A549 (cell line): ENCODE measurements around the gene CTNNA3. TPM values are rescaled to one million over a fixed set of nuclear protein-coding genes. Genes with fewer than 3 reads are reported as not detected.

ENCODE experiments used
- ATAC-seq, 2 experiments: fragments of 200-7000 bp in 1 of 2; fragments of >200 bp in 1 of 2; cut with Nextera tagmentation in 1 of 2; cut with Tn5 transposase in 1 of 2; 3 replicates each; pipeline versions ENCODE4 v1.8.0 to v1.9.1; 2018 to 2020; ENCODE audit warnings: mild to moderate bottlenecking in 1 of 2, moderate library complexity in 1 of 2
- CTCF ChIA-PET: fragments of 300-600 bp; sonication (Branson Sonifier 250); formaldehyde crosslinking; extraction: SDS; loops from one replicate; lab custom pipeline; 2021; ENCODE audit warnings: antibody characterized with exemption, inconsistent platforms; lab: Yijun Ruan, JAX
- POLR2A ChIA-PET: fragments of 350-600 bp; formaldehyde crosslinking; extraction: SDS; loops from one replicate; lab custom pipeline; 2021; ENCODE audit warnings: antibody characterized with exemption, inconsistent platforms; lab: Yijun Ruan, JAX
- DNase-seq, 2 experiments: peaks; one replicate each; pipeline versions ENCODE4 v3.0.0 to v3.0.0-alpha.2; 2011 to 2016; ENCODE audit warnings: low read depth in 1 of 2, low spot score in 1 of 2
- FAIRE-seq: peaks from 2 replicates; lab custom pipeline; 2011; peaks lifted over from hg19 to GRCh38; lab: Jason Lieb, UNC
- H3K27ac ChIP-seq, 2 experiments: fragments of >200 bp; sonication (Bioruptor Twin); formaldehyde crosslinking; 3 replicates each; pipeline ENCODE4 v1.5.1; 2016 to 2017
- H3K4me1 ChIP-seq: fragments of >200 bp; sonication (Bioruptor Twin); formaldehyde crosslinking; 3 replicates; pipeline ENCODE4 v1.6.1; 2016
- H3K4me2 ChIP-seq: fragments of >200 bp; sonication (Bioruptor Twin); formaldehyde crosslinking; 3 replicates; pipeline ENCODE4 v1.6.1; 2016
- H3K4me3 ChIP-seq: fragments of >200 bp; sonication (Bioruptor Twin); formaldehyde crosslinking; 3 replicates; pipeline ENCODE4 v1.5.1; 2016
- H3K9me3 ChIP-seq: fragments of >200 bp; sonication (Bioruptor Twin); formaldehyde crosslinking; 3 replicates; pipeline ENCODE4 v1.6.1; 2016
- BHLHE40 ChIP-seq: IDR thresholded peaks from 2 replicates; pipeline ENCODE4 v1.6.1; 2012; ENCODE audit warnings: low read depth, low read length, inconsistent platforms
- CBX8 ChIP-seq: fragments of 200-600 bp; sonication (generic); IDR thresholded peaks from 2 replicates; pipeline ENCODE4 v1.6.1; 2016
- CEBPB ChIP-seq, 2 experiments: fragments of >200 bp in 1 of 2; sonication (Bioruptor Twin) in 1 of 2; formaldehyde crosslinking in 1 of 2; IDR thresholded peaks; 2 replicates each; pipeline ENCODE4 v1.6.1; 2012 to 2016
- CHD2 ChIP-seq: fragments of 150-350 bp; IDR thresholded peaks from 2 replicates; pipeline ENCODE4 v1.6.1; 2014; ENCODE audit warnings: low read length; ENCODE audit not compliant: partially characterized antibody
- CTCF ChIP-seq: fragments of >200 bp; sonication (Bioruptor Twin); formaldehyde crosslinking; IDR thresholded peaks from 3 replicates; pipeline ENCODE4 v1.5.1; 2016
- ELK1 ChIP-seq: fragments of 150-350 bp; IDR thresholded peaks from 2 replicates; pipeline ENCODE4 v1.6.1; 2014; ENCODE audit warnings: low read depth, mild to moderate bottlenecking, low read length
- HDAC2 ChIP-seq: fragments of 200-600 bp; sonication (generic); IDR thresholded peaks from 2 replicates; pipeline ENCODE4 v1.6.1; 2016
- HEYL ChIP-seq: fragments of 250-450 bp; sonication (Bioruptor Pico); IDR thresholded peaks from 2 replicates; pipeline ENCODE4 v1.8.0; 2021; ENCODE audit warnings: mild to moderate bottlenecking, moderate library complexity
- HOXB13 ChIP-seq: fragments of 250-450 bp; sonication (Bioruptor Pico); IDR thresholded peaks from 2 replicates; pipeline ENCODE4 v1.5.0; 2020; ENCODE audit warnings: low read depth, mild to moderate bottlenecking, moderate library complexity
- KDM1A ChIP-seq: fragments of 200-600 bp; sonication (generic); IDR thresholded peaks from 2 replicates; pipeline ENCODE4 v1.6.1; 2016; ENCODE audit warnings: low read depth, mild to moderate bottlenecking
- MAX ChIP-seq: IDR thresholded peaks from 2 replicates; pipeline ENCODE4 v1.6.1; 2012
- MAZ ChIP-seq: fragments of 150-350 bp; IDR thresholded peaks from 2 replicates; pipeline ENCODE4 v1.6.1; 2014; ENCODE audit warnings: antibody characterized with exemption, low read depth, low read length, borderline replicate concordance
- MYC ChIP-seq: IDR thresholded peaks from 2 replicates; pipeline ENCODE4 v1.6.1; 2012; ENCODE audit warnings: mild to moderate bottlenecking, inconsistent platforms, low read length, improper control_type of control experiment, borderline replicate concordance
- NFE2L2 ChIP-seq: fragments of 150-350 bp; conservative IDR thresholded peaks from 2 replicates; pipeline ENCODE4 v1.6.1; 2014; ENCODE audit warnings: low read length
- NPAS2 ChIP-seq: fragments of 250-450 bp; sonication (Bioruptor Pico); IDR thresholded peaks from 2 replicates; pipeline ENCODE4 v1.8.0; 2022; ENCODE audit warnings: mild to moderate bottlenecking, moderate library complexity, borderline replicate concordance
- NR3C1 ChIP-seq: fragments of >200 bp; sonication (Bioruptor Twin); formaldehyde crosslinking; IDR thresholded peaks from 3 replicates; pipeline ENCODE4 v1.6.1; 2017
- POLR2AphosphoS2 ChIP-seq: conservative IDR thresholded peaks from 2 replicates; pipeline ENCODE4 v1.6.1; 2012; ENCODE audit warnings: low read length, improper control_type of control experiment, inconsistent platforms
- RAD21 ChIP-seq, 2 experiments: fragments of >200 bp in 1 of 2; sonication (Bioruptor Twin) in 1 of 2; formaldehyde crosslinking in 1 of 2; IDR thresholded peaks in 1 of 2; conservative IDR thresholded peaks in 1 of 2; 2 replicates in 1 of 2; 3 replicates in 1 of 2; pipeline ENCODE4 v1.6.1; 2012 to 2018; ENCODE audit warnings: inconsistent platforms in 1 of 2
- RARB ChIP-seq: fragments of 250-450 bp; sonication (Bioruptor Pico); IDR thresholded peaks from 2 replicates; pipeline ENCODE4 v1.8.0; 2021; ENCODE audit warnings: mild to moderate bottlenecking, moderate library complexity
- RNF2 ChIP-seq: fragments of 200-600 bp; sonication (generic); IDR thresholded peaks from 2 replicates; pipeline ENCODE4 v1.6.1; 2016; ENCODE audit warnings: low read depth, mild to moderate bottlenecking, antibody characterized with exemption, moderate library complexity, borderline replicate concordance
- SMC3 ChIP-seq: fragments of >200 bp; sonication (Bioruptor Twin); formaldehyde crosslinking; IDR thresholded peaks from 3 replicates; pipeline ENCODE4 v1.6.1; 2018; ENCODE audit warnings: inconsistent platforms
- USF2 ChIP-seq: fragments of 450-650 bp; IDR thresholded peaks from 2 replicates; pipeline ENCODE4 v1.6.1; 2014; ENCODE audit warnings: antibody characterized with exemption
- ZC3H11A ChIP-seq: fragments of 450-650 bp; IDR thresholded peaks from 2 replicates; pipeline ENCODE4 v1.6.1; 2014; ENCODE audit warnings: antibody characterized with exemption, mild to moderate bottlenecking
- WGBS: methylation state at CpG from one replicate; pipeline ENCODE4 v1.1.6; 2017; ENCODE audit errors: missing lambda C conversion rate; 5-methylcytosine and 5-hydroxymethylcytosine counted together
- polyA plus RNA-seq, 4 experiments: library from polyadenylated mRNA; depleted of rRNA in 3 of 4; stranded (reverse); fragments of >200 nt; fragmentation: RNase III in 1 of 4; extraction: RNeasy Plus Mini Kit Qiagen cat#74134 plus additional on column Dnase treatment in 1 of 4; gene quantifications; 2 replicates in 3 of 4; 3 replicates in 1 of 4; pipeline ENCODE4 v1.2.3, GENCODE V29; 2011 to 2017

Gene CTNNA3
- polyA plus RNA-seq, 2 of the 4 experiments (the other 2 are of a cell fraction), result not detected

- POLR2A ChIA-PET, result no interaction called here
Observed at GRCh38 chr10:67302701-67303100, 393.3 kb downstream of the CTNNA3 start.

GRCh38 chr10:67299761-67300160 is 396.2 kb downstream of the CTNNA3 start:
- Histone ChIP-seq H3K4me1 (no peaks in the 10 kb centered on the region), H3K9me3 (no peaks in the 10 kb centered on the region), H3K4me3 (no peak overlapping the region), H3K4me2 (no peak overlapping the region), H3K27ac (no peak overlapping the region)
- TF ChIP-seq ELK1 (no peak), POLR2AphosphoS2 (no peak), KDM1A (no peak), BHLHE40 (no peak), ZC3H11A (no peak), RAD21 (conservative IDR thresholded peaks at IDR 0.05 in 1 of 2, IDR thresholded peaks at IDR 0.05 in 1 of 2) (no peak), CEBPB (IDR thresholded peaks at IDR 0.05) (no peak), MYC (no peak), CTCF (no peak), RARB (CRISPR knock-in tag) (no peak), NPAS2 (no peak), HOXB13 (CRISPR knock-in tag) (no peak), MAZ (no peak), CHD2 (no peak), RNF2 (no peak), HEYL (CRISPR knock-in tag) (no peak), HDAC2 (no peak), MAX (no peak)
- CTCF ChIA-PET, result no interaction called here
- ATAC-seq, result no peak
- no peak for DNase-seq
- WGBS, result 5% methylated on average over 1 of the region's 1 CpG
- no peak for FAIRE-seq
- POLR2A ChIA-PET, result no interaction called here

More at GRCh38 chr10:67302701-67303100, 393.3 kb downstream of the CTNNA3 start:
- no peaks in the 10 kb centered on the region for H3K4me1 ChIP-seq
- 31% methylated on average over 3 of the region's 3 CpGs for WGBS
- no peak for TF ChIP-seq USF2
- no peaks in the 10 kb centered on the region for H3K9me3 ChIP-seq
- no peak overlapping the region for H3K4me2 ChIP-seq
- H3K4me3 ChIP-seq, result no peak overlapping the region
- no peak overlapping the region for H3K27ac ChIP-seq
- CTCF ChIA-PET, result no interaction called here
- FAIRE-seq, result no peak
- ATAC-seq, result no peak
- no peak for DNase-seq

- TF ChIP-seq USF2 (no peak), ELK1 (no peak), RNF2 (no peak), SMC3 (no peak), CBX8 (no peak), NFE2L2 (no peak), NR3C1 (no peak)
- WGBS, result 38% methylated on average over 4 of the region's 4 CpGs
- CTCF ChIA-PET, result no interaction called here
- Histone ChIP-seq H3K9me3 (no peaks in the 10 kb centered on the region), H3K27ac (no peak overlapping the region), H3K4me2 (no peak overlapping the region), H3K4me3 (no peak overlapping the region), H3K4me1 (no peaks in the 10 kb centered on the region)
- POLR2A ChIA-PET, result no interaction called here
- no peak for ATAC-seq
- no peak for FAIRE-seq
- no peak for DNase-seq
Observed at GRCh38 chr10:67297637-67298181, 398.3 kb downstream of the CTNNA3 start.
